HG03342 (cell line): Measurements from ENCODE around the gene CLTRN.
"Not testable (repeated sequence)": the region's sequence is repeated elsewhere in the genome, so short reads cannot be mapped to it uniquely, and the experiment has no call there.

Experiments
- ATAC-seq: cut with Tn5 transposase; IDR thresholded peaks from one replicate; pipeline ENCODE4 v1.9.1; 2021; ENCODE audit warnings: mild to moderate bottlenecking, moderate library complexity; ENCODE audit not compliant: unreplicated experiment

The CLTRN gene

GRCh38 chrX:15664487-15665444, at the start of gene CLTRN:
CLTRN (minus strand) TSS chrX:15664805; CDS start chrX:15664775, 30 bp downstream.
- no peak for ATAC-seq

GRCh38 chrX:15704273-15704672, 39.7 kb upstream of the CLTRN start:
- not testable (repeated sequence) for ATAC-seq

- peak; percentile 71 for ATAC-seq
Observed at GRCh38 chrX:15703809-15704208, 39.2 kb upstream of the CLTRN start.

GRCh38 chrX:15702488-15703371, 38.1 kb upstream of the CLTRN start:
- ATAC-seq: no peak

GRCh38 chrX:15696516-15696915, 31.9 kb upstream of the CLTRN start:
- no peak for ATAC-seq

- no peak for ATAC-seq
Observed at GRCh38 chrX:15694941-15695451, 30.4 kb upstream of the CLTRN start.

GRCh38 chrX:15686818-15687685, 22.4 kb upstream of the CLTRN start:
- peak; percentile 93 for ATAC-seq

GRCh38 chrX:15683193-15683592, 18.6 kb upstream of the CLTRN start:
- ATAC-seq: no peak

- ATAC-seq: no peak
Observed at GRCh38 chrX:15681433-15681832, 16.8 kb upstream of the CLTRN start.

GRCh38 chrX:15680401-15680800, 15.8 kb upstream of the CLTRN start:
- no peak for ATAC-seq

GRCh38 chrX:15679246-15679645, 14.6 kb upstream of the CLTRN start:
- no peak for ATAC-seq

GRCh38 chrX:15678339-15678738, 13.7 kb upstream of the CLTRN start:
- no peak for ATAC-seq

- no peak for ATAC-seq
Observed at GRCh38 chrX:15676886-15677285, 12.3 kb upstream of the CLTRN start.

- ATAC-seq: peak; percentile 69
Observed at GRCh38 chrX:15675490-15675921, 10.9 kb upstream of the CLTRN start.

GRCh38 chrX:15674841-15675489, 10.4 kb upstream of the CLTRN start:
- peak; percentile 78 for ATAC-seq

GRCh38 chrX:15674514-15674840, 9.9 kb upstream of the CLTRN start:
- ATAC-seq: peak; percentile 0

GRCh38 chrX:15673970-15674369, 9.4 kb upstream of the CLTRN start:
- no peak for ATAC-seq

- ATAC-seq: no peak
Observed at GRCh38 chrX:15672881-15673280, 8.3 kb upstream of the CLTRN start.

- ATAC-seq: no peak
Observed at GRCh38 chrX:15663439-15663838, 1.2 kb downstream of the CLTRN start.

- ATAC-seq: not testable (repeated sequence)
Observed at GRCh38 chrX:15654804-15655203, 9.8 kb downstream of the CLTRN start.
